Trophoblast cell (in vitro differentiated cells and primary cell): Measurements from ENCODE around the gene KIRREL3.

Experiments
- DNase-seq, 2 donors: peaks; one replicate each; pipeline ENCODE4 v3.0.0-alpha.2; 2016
- H2AFZ ChIP-seq: 2 replicates; pipeline ENCODE4 v1.6.1; 2013; ENCODE audit warnings: low read length, moderate library complexity, mild to moderate bottlenecking; ENCODE audit not compliant: insufficient read depth, poor library complexity
- H2AK5ac ChIP-seq: 2 replicates; pipeline ENCODE4 v1.6.1; 2013; ENCODE audit warnings: mild to moderate bottlenecking, low read length
- H2BK120ac ChIP-seq: 2 replicates; pipeline ENCODE4 v1.6.1; 2013; ENCODE audit warnings: low read length, mild to moderate bottlenecking, moderate library complexity; ENCODE audit not compliant: insufficient read depth, poor library complexity
- H2BK12ac ChIP-seq: 2 replicates; pipeline ENCODE4 v1.6.1; 2013; ENCODE audit warnings: mild to moderate bottlenecking, low read length, moderate library complexity
- H2BK5ac ChIP-seq: 2 replicates; pipeline ENCODE4 v1.6.1; 2013; ENCODE audit warnings: low read length, low read depth, moderate library complexity, mild to moderate bottlenecking; ENCODE audit not compliant: poor library complexity
- H3K14ac ChIP-seq: 2 replicates; pipeline ENCODE4 v1.6.1; 2013; ENCODE audit warnings: mild to moderate bottlenecking, low read length
- H3K18ac ChIP-seq: 2 replicates; pipeline ENCODE4 v1.6.1; 2013; ENCODE audit warnings: mild to moderate bottlenecking, low read length
- H3K23ac ChIP-seq: 2 replicates; pipeline ENCODE4 v1.6.1; 2013; ENCODE audit warnings: low read length
- H3K27ac ChIP-seq: 2 replicates; pipeline ENCODE4 v1.5.1; 2013; ENCODE audit warnings: low read depth, mild to moderate bottlenecking, inconsistent platforms, low read length, moderate library complexity
- H3K27me3 ChIP-seq: 2 replicates; pipeline ENCODE4 v1.6.1; 2013; ENCODE audit warnings: inconsistent platforms, mild to moderate bottlenecking, low read length, moderate library complexity; ENCODE audit not compliant: insufficient read depth
- H3K36me3 ChIP-seq, 2 experiments: 1 replicate in 1 of 2; 2 replicates in 1 of 2; pipeline ENCODE4 v1.6.1; 2013; ENCODE audit warnings: low read length in 2 of 2, mild to moderate bottlenecking in 2 of 2, moderate library complexity in 1 of 2; ENCODE audit not compliant: insufficient read depth in 2 of 2, control insufficient read depth in 1 of 2
- H3K4ac ChIP-seq: 2 replicates; pipeline ENCODE4 v1.6.1; 2013; ENCODE audit warnings: low read depth, mild to moderate bottlenecking, low read length, moderate library complexity
- H3K4me1 ChIP-seq, 2 experiments: 1 replicate in 1 of 2; 2 replicates in 1 of 2; pipeline ENCODE4 v1.6.1; 2013; ENCODE audit warnings: low read length in 2 of 2, mild to moderate bottlenecking in 2 of 2, moderate library complexity in 1 of 2; ENCODE audit not compliant: insufficient read depth in 2 of 2, control insufficient read depth in 1 of 2
- H3K4me2 ChIP-seq: 2 replicates; pipeline ENCODE4 v1.6.1; 2013; ENCODE audit warnings: inconsistent platforms, mild to moderate bottlenecking, low read length, moderate library complexity
- H3K4me3 ChIP-seq: 2 replicates; pipeline ENCODE4 v1.5.1; 2013; ENCODE audit warnings: mild to moderate bottlenecking, low read depth, low read length, inconsistent platforms
- H3K79me1 ChIP-seq: one replicate; pipeline ENCODE4 v1.6.1; 2013; ENCODE audit warnings: low read length
- H3K79me2 ChIP-seq: 2 replicates; pipeline ENCODE4 v1.6.1; 2013; ENCODE audit warnings: low read length, mild to moderate bottlenecking; ENCODE audit not compliant: control insufficient read depth, insufficient read depth, poor library complexity
- H3K9ac ChIP-seq: 2 replicates; pipeline ENCODE4 v1.6.1; 2013; ENCODE audit warnings: mild to moderate bottlenecking, low read length
- H3K9me3 ChIP-seq: 2 replicates; pipeline ENCODE4 v1.6.1; 2013; ENCODE audit warnings: low read depth, mild to moderate bottlenecking, control low read depth, inconsistent platforms, low read length; ENCODE audit not compliant: insufficient read depth
- H4K12ac ChIP-seq: 2 replicates; pipeline ENCODE4 v1.6.1; 2013; ENCODE audit warnings: low read depth, mild to moderate bottlenecking, low read length, moderate library complexity
- H4K8ac ChIP-seq: 2 replicates; pipeline ENCODE4 v1.6.1; 2013; ENCODE audit warnings: low read depth, mild to moderate bottlenecking, low read length, moderate library complexity
- H4K91ac ChIP-seq: one replicate; pipeline ENCODE4 v1.6.1; 2013; ENCODE audit warnings: low read depth, mild to moderate bottlenecking, low read length, moderate library complexity
- WGBS: extraction: QIAGEN DNeasy Blood & Tissue Kit; methylation state at CpG from one replicate; pipeline ENCODE4 v1.1.7; 2013; ENCODE audit warnings: missing lambda C conversion rate; ENCODE audit not compliant: insufficient read length, insufficient coverage; ENCODE audit errors: extremely low coverage; 5-methylcytosine and 5-hydroxymethylcytosine counted together

The KIRREL3 gene

DNA sequence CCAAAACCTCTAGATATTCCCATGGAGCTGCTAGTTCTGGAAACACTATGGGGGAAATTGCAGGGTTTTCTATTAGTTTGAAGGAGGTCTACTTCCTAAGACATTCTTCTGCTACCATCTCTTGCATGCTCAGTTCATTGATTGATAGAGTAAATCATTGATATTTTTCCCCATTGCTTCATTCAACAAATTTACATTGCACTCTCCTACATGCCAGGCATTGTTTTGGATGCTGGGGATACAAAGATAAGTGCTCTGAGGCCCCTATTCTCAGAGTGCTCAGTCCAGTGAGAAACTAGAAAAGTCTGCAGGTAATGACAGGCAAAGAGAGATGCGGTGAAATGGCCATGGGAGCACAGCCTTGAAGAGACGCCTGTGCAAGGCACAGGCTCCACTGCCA is 313.1 kb downstream of the KIRREL3 start:
- WGBS = no CpG with 5 or more reads among the region's 2 CpGs

DNA sequence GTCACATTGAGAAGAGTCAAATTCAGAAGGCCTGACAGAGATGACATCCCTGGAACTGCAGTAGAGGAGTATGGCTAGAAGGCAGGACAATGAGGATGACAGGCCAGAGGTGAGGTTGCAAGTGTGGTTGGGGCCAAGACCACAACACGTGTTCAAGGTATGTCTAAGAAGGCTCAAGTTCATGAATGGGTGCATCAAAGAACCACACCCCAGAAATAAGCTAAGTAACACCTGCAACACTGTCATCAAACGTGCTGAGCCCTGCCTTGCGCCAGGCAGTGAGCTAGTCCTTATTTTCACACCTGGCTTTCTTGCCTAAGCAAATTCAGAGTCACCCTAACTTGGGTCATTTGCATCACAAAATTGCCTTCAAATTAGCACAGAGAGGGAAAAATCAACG is 313.6 kb downstream of the KIRREL3 start:
- H3K4ac ChIP-seq = no peak overlapping the region
- no peak for DNase-seq
- H3K36me3 ChIP-seq = no peaks in the 10 kb centered on the region
- no peak overlapping the region for H2BK120ac ChIP-seq
- H3K27me3 ChIP-seq = no peaks in the 10 kb centered on the region
- no peaks in the 10 kb centered on the region for H3K9me3 ChIP-seq
- no peak overlapping the region for H3K4me3 ChIP-seq
- H3K14ac ChIP-seq = no peak overlapping the region
- no peak overlapping the region for H3K18ac ChIP-seq
- H2BK12ac ChIP-seq = no peak overlapping the region
- no peak overlapping the region for H2AK5ac ChIP-seq
- no peak overlapping the region for H4K12ac ChIP-seq
- H3K4me2 ChIP-seq = no peak overlapping the region
- H4K8ac ChIP-seq = no peak overlapping the region
- H3K27ac ChIP-seq = no peak overlapping the region
- no peak overlapping the region for H4K91ac ChIP-seq
- H3K23ac ChIP-seq = no peak overlapping the region
- no peaks in the 10 kb centered on the region for H3K79me2 ChIP-seq
- no peaks in the 10 kb centered on the region for H3K79me1 ChIP-seq
- no peak overlapping the region for H2BK5ac ChIP-seq
- H3K9ac ChIP-seq = no peak overlapping the region
- H3K4me1 ChIP-seq = no peaks in the 10 kb centered on the region
- H2AFZ ChIP-seq = no peak overlapping the region
- no CpG with 5 or more reads among the region's 4 CpGs for WGBS

More for the DNA sequence above, 313.1 kb downstream of the KIRREL3 start:
- H3K27ac ChIP-seq = no peak overlapping the region
- H3K14ac ChIP-seq = no peak overlapping the region
- no peaks in the 10 kb centered on the region for H3K79me2 ChIP-seq
- H4K12ac ChIP-seq = no peak overlapping the region
- H2BK5ac ChIP-seq = no peak overlapping the region
- H2AFZ ChIP-seq = no peak overlapping the region
- no peaks in the 10 kb centered on the region for H3K79me1 ChIP-seq
- H4K8ac ChIP-seq = no peak overlapping the region
- no peak overlapping the region for H3K18ac ChIP-seq
- no peaks in the 10 kb centered on the region for H3K4me1 ChIP-seq
- no peak overlapping the region for H3K4me3 ChIP-seq
- H2AK5ac ChIP-seq = no peak overlapping the region
- no peaks in the 10 kb centered on the region for H3K27me3 ChIP-seq
- H3K4me2 ChIP-seq = no peak overlapping the region
- H3K9ac ChIP-seq = no peak overlapping the region
- no peak overlapping the region for H4K91ac ChIP-seq
- H3K4ac ChIP-seq = no peak overlapping the region
- H2BK12ac ChIP-seq = no peak overlapping the region
- H3K9me3 ChIP-seq = no peaks in the 10 kb centered on the region
- H3K23ac ChIP-seq = no peak overlapping the region
- no peak for DNase-seq
- H3K36me3 ChIP-seq = no peaks in the 10 kb centered on the region
- no peak overlapping the region for H2BK120ac ChIP-seq

DNA sequence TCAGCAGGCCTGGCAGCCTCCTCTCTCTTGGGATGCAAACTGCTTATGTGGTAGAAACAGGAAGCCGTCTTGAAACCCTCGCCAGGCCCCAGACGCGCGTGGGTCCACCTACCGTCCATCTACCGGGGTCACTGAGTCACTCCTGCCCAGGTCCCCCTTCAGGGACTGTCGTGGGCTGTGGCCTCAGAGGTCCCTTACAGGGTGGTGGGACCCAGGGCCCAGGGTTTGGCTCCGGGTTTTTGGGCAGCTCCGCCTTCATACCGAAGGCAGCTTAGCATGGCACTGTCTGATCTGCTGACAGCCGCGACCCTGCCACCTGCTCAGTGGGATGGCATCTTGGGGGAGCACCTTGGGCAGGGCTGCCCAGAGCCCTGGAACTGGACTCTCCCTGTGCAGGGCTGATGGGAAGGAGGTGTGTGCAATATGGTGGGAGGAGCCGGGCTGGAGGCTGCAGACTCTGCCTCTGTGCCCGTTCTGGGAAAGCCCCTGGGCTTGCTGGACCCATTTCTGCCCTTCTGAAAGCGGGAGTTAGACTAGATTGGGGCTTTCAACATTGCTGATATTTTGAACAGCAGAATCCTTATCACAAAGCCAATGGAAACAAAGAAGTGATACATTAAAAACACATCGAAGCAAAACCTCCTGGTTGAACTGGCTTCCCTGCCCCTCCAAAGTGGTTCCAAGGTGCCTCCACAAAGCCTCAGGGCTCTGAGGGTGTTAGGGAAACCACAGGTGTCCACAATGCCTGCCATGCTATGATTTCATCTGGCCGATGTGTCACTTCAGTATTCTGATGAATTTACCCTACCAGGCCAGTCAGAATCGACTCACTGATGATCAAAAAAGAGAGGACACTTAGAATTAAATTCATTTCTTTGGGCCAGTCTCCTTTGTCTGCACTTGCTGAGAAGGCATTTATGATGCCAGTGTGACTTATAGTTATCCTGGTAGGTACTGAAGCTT is 316.5 kb downstream of the KIRREL3 start:
- no peak overlapping the region for H3K14ac ChIP-seq
- no peaks in the 10 kb centered on the region for H3K27me3 ChIP-seq
- H3K36me3 ChIP-seq = no peaks in the 10 kb centered on the region
- no peak overlapping the region for H2BK5ac ChIP-seq
- H3K79me2 ChIP-seq = no peaks in the 10 kb centered on the region
- no peak overlapping the region for H2AK5ac ChIP-seq
- H3K27ac ChIP-seq = no peak overlapping the region
- H3K9ac ChIP-seq = no peak overlapping the region
- H3K4me1 ChIP-seq = no peaks in the 10 kb centered on the region
- no peak overlapping the region for H2BK12ac ChIP-seq
- DNase-seq = no peak
- no peak overlapping the region for H3K18ac ChIP-seq
- H3K9me3 ChIP-seq = no peaks in the 10 kb centered on the region
- H3K23ac ChIP-seq = no peak overlapping the region
- no CpG with 5 or more reads among the region's 19 CpGs for WGBS
- H2AFZ ChIP-seq = no peak overlapping the region
- H3K4me3 ChIP-seq = no peak overlapping the region
- no peak overlapping the region for H4K91ac ChIP-seq
- no peaks in the 10 kb centered on the region for H3K79me1 ChIP-seq
- no peak overlapping the region for H4K8ac ChIP-seq
- H2BK120ac ChIP-seq = no peak overlapping the region
- no peak overlapping the region for H3K4ac ChIP-seq
- H3K4me2 ChIP-seq = no peak overlapping the region
- H4K12ac ChIP-seq = no peak overlapping the region

DNA sequence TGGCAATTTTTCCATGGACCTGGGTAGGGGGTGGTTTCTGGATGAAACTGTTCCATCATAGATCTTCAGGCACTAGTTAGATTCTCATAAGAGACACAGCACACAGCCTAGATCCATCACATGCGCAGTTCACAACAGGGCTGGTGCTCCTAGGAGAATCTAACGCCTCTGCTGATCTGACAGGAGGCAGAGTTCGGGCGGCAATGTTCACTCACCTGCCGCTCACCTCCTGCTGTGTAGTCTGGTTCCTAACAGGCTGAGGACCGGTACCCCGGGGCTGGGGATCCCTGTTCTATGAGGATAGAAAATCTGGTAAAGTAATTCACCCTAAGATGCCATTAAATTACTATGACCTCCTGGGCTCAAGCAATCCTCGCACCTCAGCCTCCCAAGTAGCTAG is 318.0 kb downstream of the KIRREL3 start:
- no peak overlapping the region for H3K4me2 ChIP-seq
- no peak for DNase-seq
- no peak overlapping the region for H3K27ac ChIP-seq
- H3K18ac ChIP-seq = no peak overlapping the region
- H2BK120ac ChIP-seq = no peak overlapping the region
- no peak overlapping the region for H3K9ac ChIP-seq
- no peak overlapping the region for H4K8ac ChIP-seq
- H3K79me1 ChIP-seq = no peaks in the 10 kb centered on the region
- no peak overlapping the region for H4K12ac ChIP-seq
- H2BK5ac ChIP-seq = no peak overlapping the region
- no peak overlapping the region for H3K4ac ChIP-seq
- no peak overlapping the region for H2AK5ac ChIP-seq
- H3K4me3 ChIP-seq = no peak overlapping the region
- no peak overlapping the region for H2AFZ ChIP-seq
- no peak overlapping the region for H4K91ac ChIP-seq
- H3K4me1 ChIP-seq = no peaks in the 10 kb centered on the region
- no peaks in the 10 kb centered on the region for H3K9me3 ChIP-seq
- no peak overlapping the region for H3K14ac ChIP-seq
- no peak overlapping the region for H3K23ac ChIP-seq
- H2BK12ac ChIP-seq = no peak overlapping the region
- no peaks in the 10 kb centered on the region for H3K79me2 ChIP-seq
- no peaks in the 10 kb centered on the region for H3K36me3 ChIP-seq
- no peaks in the 10 kb centered on the region for H3K27me3 ChIP-seq
- WGBS = no CpG with 5 or more reads among the region's 8 CpGs
